HG03432 (cell line): Measurements from ENCODE around the gene LRRC74B.
A peak's percentile ranks its signal among the peaks of the same experiment; 100 is the strongest.

ENCODE experiments used
- ATAC-seq: cut with Tn5 transposase; IDR thresholded peaks from one replicate; pipeline ENCODE4 v1.9.1; 2021; ENCODE audit warnings: mild to moderate bottlenecking, moderate library complexity; ENCODE audit not compliant: unreplicated experiment

Gene LRRC74B

DNA sequence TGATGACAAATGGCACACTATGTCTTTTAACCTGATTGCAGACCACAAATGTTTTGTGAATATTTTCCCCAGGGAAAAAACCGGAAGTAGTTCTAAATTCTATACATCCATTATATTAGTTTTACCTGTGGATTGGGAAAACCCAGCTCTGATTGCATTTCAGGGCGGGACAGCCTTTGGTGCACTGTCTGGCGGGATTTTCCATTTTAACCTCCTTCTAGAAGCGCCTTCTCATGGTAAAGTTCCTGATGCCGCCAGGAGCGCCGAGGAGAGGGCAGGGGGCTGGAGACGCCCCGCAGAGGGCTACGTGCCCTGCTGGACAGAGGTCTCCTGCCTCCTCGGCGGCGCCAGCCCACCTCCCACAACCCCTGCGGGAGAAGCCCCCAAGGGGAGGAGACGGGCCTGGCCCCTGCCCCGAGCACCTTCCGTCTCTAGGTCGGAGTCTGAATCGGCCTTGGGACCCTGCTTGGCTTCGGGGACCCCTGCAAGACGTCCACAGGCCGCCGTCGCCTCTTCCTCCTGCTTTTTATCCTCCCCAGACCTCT, 32.0 kb upstream of the LRRC74B start:
- ATAC-seq: no peak

- peak; percentile 88 for ATAC-seq
Observed at GRCh38 chr22:21014202-21014725, 31.5 kb upstream of the LRRC74B start.

DNA sequence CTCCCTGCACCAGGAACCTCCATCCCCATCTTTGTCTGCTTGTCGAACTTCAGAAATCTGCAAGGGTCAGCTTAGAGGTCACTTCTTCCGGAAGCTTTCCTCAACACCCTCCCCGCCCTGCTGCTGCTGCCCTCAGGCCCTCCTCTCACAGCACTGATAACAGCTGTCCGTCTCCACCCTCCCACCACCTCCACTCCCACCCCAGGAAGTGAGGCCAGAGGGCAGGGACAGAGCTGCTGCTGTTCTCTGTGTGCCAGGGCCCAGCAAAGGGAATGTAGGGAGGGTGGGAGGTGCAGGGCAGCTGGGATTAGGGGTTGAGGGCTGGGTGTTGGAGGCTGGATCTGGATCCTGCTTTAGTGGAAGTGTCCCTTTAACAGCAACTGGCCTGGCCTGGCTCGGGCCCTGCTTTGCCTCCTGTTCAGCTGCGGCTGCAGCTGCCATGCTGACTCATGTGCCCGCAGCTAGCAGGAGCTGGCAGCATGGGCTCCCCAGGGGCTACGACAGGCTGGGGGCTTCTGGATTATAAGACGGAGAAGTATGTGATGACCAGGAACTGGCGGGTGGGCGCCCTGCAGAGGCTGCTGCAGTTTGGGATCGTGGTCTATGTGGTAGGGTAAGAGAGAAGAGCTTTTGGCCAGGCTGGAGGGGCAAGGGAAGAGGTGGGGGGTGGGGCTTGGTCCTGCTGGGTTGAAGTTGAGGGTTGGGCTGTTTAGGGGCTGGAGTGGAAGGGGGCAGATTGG, 30.9 kb upstream of the LRRC74B start, which contains the start of gene P2RX6:
TSS of gene P2RX6 (plus strand) at position 440 of the 740 bp plus-strand sequence. CDS start at position 450, 10 bp downstream.
- ATAC-seq: no peak

GRCh38 chr22:21015466-21016006, 30.2 kb upstream of the LRRC74B start:
- no peak for ATAC-seq

GRCh38 chr22:21016644-21017420, 28.9 kb upstream of the LRRC74B start:
- ATAC-seq: no peak

DNA sequence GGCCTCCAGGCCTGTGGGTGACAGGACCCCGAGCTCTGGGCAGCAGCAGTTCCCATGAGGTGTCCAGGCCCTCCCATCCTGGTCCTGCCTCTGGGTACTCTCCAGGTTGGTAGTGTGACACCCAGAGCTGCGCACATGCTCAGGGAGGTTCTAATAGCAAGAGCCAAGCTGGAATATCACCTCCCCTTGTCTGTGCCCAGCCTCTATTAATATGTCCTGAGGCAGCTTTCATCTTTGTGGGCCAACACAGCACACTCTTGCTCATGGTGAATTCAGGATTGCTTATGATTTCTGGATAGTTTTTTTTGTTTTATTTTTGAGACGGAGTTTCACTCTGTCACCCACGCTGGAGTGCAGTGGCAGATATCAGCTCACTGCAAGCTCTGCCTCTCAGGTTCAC, 27.4 kb upstream of the LRRC74B start:
- ATAC-seq: no peak

- no peak for ATAC-seq
Observed at GRCh38 chr22:21020802-21021429, 24.8 kb upstream of the LRRC74B start.

GRCh38 chr22:21022507-21022906, 23.2 kb upstream of the LRRC74B start:
- no peak for ATAC-seq

- ATAC-seq: no peak
Observed at GRCh38 chr22:21022955-21023614, 22.7 kb upstream of the LRRC74B start.

- no peak for ATAC-seq
Observed at GRCh38 chr22:21025266-21025665, 20.5 kb upstream of the LRRC74B start.

GRCh38 chr22:21025763-21026755, 19.7 kb upstream of the LRRC74B start:
- no peak for ATAC-seq

DNA sequence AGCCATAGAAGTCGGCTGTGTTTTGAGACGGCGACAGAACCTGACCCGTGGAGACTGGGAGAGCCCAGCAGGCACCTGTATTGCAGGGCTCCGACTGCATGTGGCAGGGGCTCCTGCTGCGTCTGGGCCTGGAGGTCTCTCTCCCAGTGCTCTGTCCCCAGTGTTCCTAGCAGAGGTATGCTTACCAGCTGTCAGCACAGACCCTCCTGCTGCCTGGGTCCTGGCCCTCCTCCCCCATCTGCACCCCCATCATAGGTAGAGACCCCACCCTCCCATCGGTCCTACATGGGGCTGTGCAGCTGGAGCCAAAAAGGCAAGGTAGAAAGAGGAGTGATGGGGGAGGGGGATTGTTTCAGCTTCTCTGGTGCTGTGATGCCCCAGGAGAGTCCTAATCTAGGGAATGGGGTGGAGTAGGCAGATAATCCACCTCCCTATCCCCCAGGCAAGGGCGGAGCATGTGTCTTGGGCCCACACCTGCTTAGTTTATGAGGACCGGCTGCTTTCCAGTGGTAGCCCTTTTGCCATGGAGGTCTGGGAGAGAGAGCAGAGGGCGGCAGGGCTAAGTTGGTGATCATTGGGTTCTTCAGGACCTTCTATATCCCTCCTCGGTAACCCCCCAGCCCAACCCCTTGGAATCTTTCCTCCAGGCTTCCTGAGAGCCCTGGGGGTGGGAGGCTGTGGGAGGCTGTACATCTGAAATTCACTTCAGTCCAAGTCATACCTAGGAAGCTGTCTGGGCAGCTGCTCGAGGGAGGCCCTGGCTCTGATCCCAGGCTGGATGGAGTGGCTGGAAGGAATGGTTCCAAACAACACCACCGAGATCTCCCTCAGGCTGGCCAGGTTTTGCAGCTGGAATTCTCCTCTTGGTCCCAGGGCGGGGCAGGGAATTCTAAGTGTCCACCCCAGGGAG, 18.7 kb upstream of the LRRC74B start:
- ATAC-seq: no peak

- ATAC-seq: no peak
Observed at GRCh38 chr22:21028277-21029251, 17.2 kb upstream of the LRRC74B start.

- ATAC-seq: no peak
Observed at GRCh38 chr22:21029486-21030025, 16.2 kb upstream of the LRRC74B start.

- no peak for ATAC-seq
Observed at GRCh38 chr22:21030032-21030431, 15.7 kb upstream of the LRRC74B start.

GRCh38 chr22:21030621-21031544, 14.9 kb upstream of the LRRC74B start:
- ATAC-seq: no peak
